C4-2B (cell line): ENCODE measurements around the gene ITGAX.

ENCODE experiments used
- CTCF ChIP-seq: fragments of 450-650 bp; conservative IDR thresholded peaks from 2 replicates; pipeline ENCODE4 v1.5.1; 2017; ENCODE audit warnings: mild to moderate bottlenecking
- ZFX ChIP-seq: fragments of 450-650 bp; IDR thresholded peaks from 2 replicates; pipeline ENCODE4 v1.6.1; 2017

DNA sequence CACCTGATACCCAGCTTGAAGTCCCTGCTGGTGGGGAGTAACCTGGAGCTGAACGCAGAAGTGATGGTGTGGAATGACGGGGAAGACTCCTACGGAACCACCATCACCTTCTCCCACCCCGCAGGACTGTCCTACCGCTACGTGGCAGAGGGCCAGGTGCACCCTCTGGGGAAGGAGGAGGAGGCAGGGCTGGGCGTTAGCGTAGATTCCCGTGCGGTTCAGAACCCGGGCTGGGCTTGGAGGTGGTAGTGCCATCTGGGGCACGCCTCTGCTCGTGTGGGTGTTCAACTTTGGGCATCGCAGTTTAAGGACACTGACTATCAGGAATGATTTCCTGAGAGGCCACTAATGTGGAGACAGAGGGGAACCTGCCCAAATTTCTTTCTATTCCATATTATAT lies 18.3 kb downstream of the ITGAX start:
- TF ChIP-seq CTCF (no peak), ZFX (no peak)
